ENCODE results near the gene C6.

Gene C6

GRCh38 chr5:41143131-41143901 is 70.0 kb downstream of the C6 start:
- no peak overlapping the region for H3K27ac ChIP-seq (ENCODE audit: low read depth, low read length)
- no peaks in the 10 kb centered on the region for H3K27me3 ChIP-seq (ENCODE audit: low read length)
- H2AFZ ChIP-seq (ENCODE audit: low read depth, low read length, severe bottlenecking), result no peak overlapping the region
- no peaks in the 10 kb centered on the region for H3K36me3 ChIP-seq (ENCODE audit: low read length)
- H3K9me3 ChIP-seq (ENCODE audit: insufficient read depth, low read length), result no peaks in the 10 kb centered on the region
- H3K9me2 ChIP-seq (replicated peaks; ENCODE audit: insufficient read depth, low read length), result no peaks in the 10 kb centered on the region
- TF ChIP-seq EZH2phosphoT487 (conservative IDR thresholded peaks at IDR 0.05; ENCODE audit: low read length), result no peak
- TF ChIP-seq, protein P1, sequence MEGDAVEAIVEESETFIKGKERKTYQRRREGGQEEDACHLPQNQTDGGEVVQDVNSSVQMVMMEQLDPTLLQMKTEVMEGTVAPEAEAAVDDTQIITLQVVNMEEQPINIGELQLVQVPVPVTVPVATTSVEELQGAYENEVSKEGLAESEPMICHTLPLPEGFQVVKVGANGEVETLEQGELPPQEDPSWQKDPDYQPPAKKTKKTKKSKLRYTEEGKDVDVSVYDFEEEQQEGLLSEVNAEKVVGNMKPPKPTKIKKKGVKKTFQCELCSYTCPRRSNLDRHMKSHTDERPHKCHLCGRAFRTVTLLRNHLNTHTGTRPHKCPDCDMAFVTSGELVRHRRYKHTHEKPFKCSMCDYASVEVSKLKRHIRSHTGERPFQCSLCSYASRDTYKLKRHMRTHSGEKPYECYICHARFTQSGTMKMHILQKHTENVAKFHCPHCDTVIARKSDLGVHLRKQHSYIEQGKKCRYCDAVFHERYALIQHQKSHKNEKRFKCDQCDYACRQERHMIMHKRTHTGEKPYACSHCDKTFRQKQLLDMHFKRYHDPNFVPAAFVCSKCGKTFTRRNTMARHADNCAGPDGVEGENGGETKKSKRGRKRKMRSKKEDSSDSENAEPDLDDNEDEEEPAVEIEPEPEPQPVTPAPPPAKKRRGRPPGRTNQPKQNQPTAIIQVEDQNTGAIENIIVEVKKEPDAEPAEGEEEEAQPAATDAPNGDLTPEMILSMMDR (IDR thresholded peaks at IDR 0.05; ENCODE audit: insufficient read depth, low read length, poor library complexity, severe bottlenecking), result no peak
- H3K79me2 ChIP-seq (ENCODE audit: insufficient read depth, low read length), result no peaks in the 10 kb centered on the region
- H3K4me2 ChIP-seq (ENCODE audit: low read depth, low read length, poor library complexity, severe bottlenecking), result no peak overlapping the region
- H3K4me3 ChIP-seq (ENCODE audit: insufficient read depth, low read length, poor library complexity, severe bottlenecking), result no peak overlapping the region
- no peak overlapping the region for H3K9ac ChIP-seq (ENCODE audit: low read length)
- H4K20me1 ChIP-seq (ENCODE audit: low read depth, low read length), result no peaks in the 10 kb centered on the region
- H3F3A ChIP-seq (ENCODE audit: insufficient read depth), result no peaks in the 10 kb centered on the region

DNA sequence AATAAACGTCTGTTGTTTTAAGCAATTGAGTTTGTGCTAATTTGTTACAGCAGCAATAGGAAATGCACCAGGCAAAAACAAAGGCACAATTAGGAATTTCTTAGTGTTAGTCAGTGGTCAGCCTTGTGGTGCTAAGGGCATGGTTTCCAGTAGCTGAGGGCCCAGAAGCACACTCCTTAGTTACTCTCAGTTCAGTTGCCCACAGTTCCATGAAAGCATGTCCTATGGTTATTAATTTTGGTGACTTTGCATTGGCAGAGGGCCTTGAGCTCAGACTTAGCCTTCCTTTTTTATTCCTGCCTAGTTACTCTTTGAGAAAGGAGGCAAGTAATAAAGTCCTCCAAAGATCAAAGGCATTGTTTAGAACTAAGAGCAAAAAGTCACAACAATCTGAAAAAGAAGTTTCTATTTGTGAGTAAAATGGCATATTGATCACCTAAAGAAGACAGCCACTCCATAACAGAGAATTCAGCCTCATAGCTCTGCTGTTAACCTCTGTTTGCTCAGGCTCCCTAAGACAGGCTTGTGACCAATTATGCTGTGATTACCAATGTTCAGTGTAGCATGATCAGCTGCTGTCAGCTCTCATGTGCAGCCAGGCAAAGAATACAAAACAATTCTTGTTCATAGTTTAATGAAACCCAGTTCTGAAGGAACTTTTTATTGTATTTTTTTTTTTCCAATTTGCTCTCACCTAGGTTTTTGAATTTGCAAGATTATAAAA is 85.2 kb downstream of the C6 start:
- no peak overlapping the region for H3K4me2 ChIP-seq (ENCODE audit: low read depth, low read length, poor library complexity, severe bottlenecking)
- H3K9me3 ChIP-seq (ENCODE audit: insufficient read depth, low read length), result no peaks in the 10 kb centered on the region
- no peak overlapping the region for H3K9ac ChIP-seq (ENCODE audit: low read length)
- H3K9me2 ChIP-seq (replicated peaks; ENCODE audit: insufficient read depth, low read length), result no peaks in the 10 kb centered on the region
- H2AFZ ChIP-seq (ENCODE audit: low read depth, low read length, severe bottlenecking), result no peak overlapping the region
- no peak overlapping the region for H3K27ac ChIP-seq (ENCODE audit: low read depth, low read length)
- no peaks in the 10 kb centered on the region for H4K20me1 ChIP-seq (ENCODE audit: low read depth, low read length)
- H3F3A ChIP-seq (ENCODE audit: insufficient read depth), result no peaks in the 10 kb centered on the region
- H3K27me3 ChIP-seq (ENCODE audit: low read length), result no peaks in the 10 kb centered on the region
- H3K36me3 ChIP-seq (ENCODE audit: low read length), result no peaks in the 10 kb centered on the region
- H3K79me2 ChIP-seq (ENCODE audit: insufficient read depth, low read length), result no peaks in the 10 kb centered on the region
- TF ChIP-seq EZH2phosphoT487 (conservative IDR thresholded peaks at IDR 0.05; ENCODE audit: low read length), result no peak
- TF ChIP-seq, protein P1 (IDR thresholded peaks at IDR 0.05; ENCODE audit: insufficient read depth, low read length, poor library complexity, severe bottlenecking), result no peak
- no peak overlapping the region for H3K4me3 ChIP-seq (ENCODE audit: insufficient read depth, low read length, poor library complexity, severe bottlenecking)

DNA sequence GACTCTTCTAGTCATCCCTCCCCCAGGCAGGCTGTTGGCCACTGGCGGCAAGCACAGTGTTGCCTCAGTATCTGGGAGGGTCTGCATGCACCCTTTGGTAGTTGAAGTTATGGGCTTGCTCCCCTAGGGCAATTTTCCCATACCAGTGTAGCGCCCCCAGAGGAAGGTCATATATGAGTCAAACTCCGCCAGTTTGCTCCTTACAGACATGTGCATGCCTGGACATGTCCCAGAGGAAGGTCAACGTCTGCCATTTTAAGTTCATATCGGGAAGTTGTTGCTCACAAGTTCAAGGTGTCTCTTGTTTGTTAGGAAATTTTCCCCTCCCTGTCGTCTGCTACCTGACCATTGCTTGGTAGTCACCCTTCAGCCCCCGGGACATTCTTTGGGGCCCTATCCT is 90.9 kb downstream of the C6 start:
- Histone ChIP-seq H3K9me2 (replicated peaks; ENCODE audit: insufficient read depth, low read length) (no peaks in the 10 kb centered on the region), H3F3A (ENCODE audit: insufficient read depth) (no peaks in the 10 kb centered on the region), H3K9me3 (ENCODE audit: insufficient read depth, low read length) (no peaks in the 10 kb centered on the region), H3K4me3 (ENCODE audit: insufficient read depth, low read length, poor library complexity, severe bottlenecking) (no peak overlapping the region), H3K36me3 (ENCODE audit: low read length) (no peaks in the 10 kb centered on the region), H3K79me2 (ENCODE audit: insufficient read depth, low read length) (no peaks in the 10 kb centered on the region), H2AFZ (ENCODE audit: low read depth, low read length, severe bottlenecking) (no peak overlapping the region), H3K9ac (ENCODE audit: low read length) (no peak overlapping the region), H3K27me3 (ENCODE audit: low read length) (no peaks in the 10 kb centered on the region), H3K4me2 (ENCODE audit: low read depth, low read length, poor library complexity, severe bottlenecking) (no peak overlapping the region), H3K27ac (ENCODE audit: low read depth, low read length) (no peak overlapping the region), H4K20me1 (ENCODE audit: low read depth, low read length) (no peaks in the 10 kb centered on the region)
- TF ChIP-seq, protein P1 (IDR thresholded peaks at IDR 0.05; ENCODE audit: insufficient read depth, low read length, poor library complexity, severe bottlenecking), result no peak
